Epidermal melanocyte (primary cell): ENCODE results near the gene RANBP9.

Experiments used
- DNase-seq: peaks from one replicate; pipeline ENCODE4 v3.0.0; 2011; ENCODE audit warnings: low spot score; ENCODE audit not compliant: insufficient read length

Gene RANBP9

GRCh38 chr6:13710552-13711323 is 897 bp downstream of the RANBP9 start:
- DNase-seq: no peak

GRCh38 chr6:13709689-13710551 is 1.7 kb downstream of the RANBP9 start:
- no peak for DNase-seq

GRCh38 chr6:13708736-13709135 is 2.9 kb downstream of the RANBP9 start:
- no peak for DNase-seq

- DNase-seq: no peak
Measured at GRCh38 chr6:13703496-13703895, 8.1 kb downstream of the RANBP9 start.

GRCh38 chr6:13702809-13703302 is 8.8 kb downstream of the RANBP9 start:
- DNase-seq: no peak

- no peak for DNase-seq
Measured at GRCh38 chr6:13700232-13700631, 11.4 kb downstream of the RANBP9 start.

- no peak for DNase-seq
Measured at GRCh38 chr6:13698715-13699114, 12.9 kb downstream of the RANBP9 start.

- DNase-seq: no peak
Measured at GRCh38 chr6:13697857-13698256, 13.8 kb downstream of the RANBP9 start.

- DNase-seq: no peak
Measured at GRCh38 chr6:13696226-13696625, 15.4 kb downstream of the RANBP9 start.

- DNase-seq: no peak
Measured at GRCh38 chr6:13695252-13695651, 16.4 kb downstream of the RANBP9 start.

- DNase-seq: no peak
Measured at GRCh38 chr6:13694562-13694961, 17.1 kb downstream of the RANBP9 start.

- DNase-seq: no peak
Measured at GRCh38 chr6:13689511-13690256, 22.0 kb downstream of the RANBP9 start.

- DNase-seq: no peak
Measured at GRCh38 chr6:13688692-13689196, 22.9 kb downstream of the RANBP9 start.

GRCh38 chr6:13687917-13688351 is 23.7 kb downstream of the RANBP9 start:
- no peak for DNase-seq

GRCh38 chr6:13684855-13685254 is 26.8 kb downstream of the RANBP9 start:
- no peak for DNase-seq

GRCh38 chr6:13683038-13683437 is 28.6 kb downstream of the RANBP9 start:
- DNase-seq: no peak

- DNase-seq: no peak
Measured at GRCh38 chr6:13682346-13682745, 29.3 kb downstream of the RANBP9 start.

- DNase-seq: no peak
Measured at GRCh38 chr6:13681305-13682061, 30.2 kb downstream of the RANBP9 start.

GRCh38 chr6:13680448-13680968 is 31.1 kb downstream of the RANBP9 start:
- DNase-seq: no peak

- no peak for DNase-seq
Measured at GRCh38 chr6:13679996-13680395, 31.6 kb downstream of the RANBP9 start.
